Smooth muscle cell (in vitro differentiated cells): Measurements from ENCODE around the gene EPB41. TPM values are rescaled to one million over a fixed set of nuclear protein-coding genes. Genes with fewer than 3 reads are reported as not detected.
"Not testable (repeated sequence)": the region's sequence is repeated elsewhere in the genome, so short reads cannot be mapped to it uniquely, and the experiment has no call there.

ENCODE experiments used
- DNase-seq: peaks from one replicate; lab custom pipeline; 2025; ENCODE audit not compliant: unreplicated experiment; lab: John Stamatoyannopoulos, UW
- H2AFZ ChIP-seq: fragments of 200-600 bp; sonication (generic); 2 replicates; pipeline ENCODE4 v1.6.0; 2016; ENCODE audit warnings: antibody characterized with exemption, low read depth, mild to moderate bottlenecking
- H3F3A ChIP-seq: fragments of 200-600 bp; sonication (generic); 2 replicates; pipeline ENCODE4 v1.6.0; 2017; ENCODE audit warnings: antibody characterized with exemption, low read depth
- H3K27ac ChIP-seq: fragments of 200-600 bp; sonication (generic); 2 replicates; pipeline ENCODE4 v1.5.1; 2016; ENCODE audit warnings: low read depth, mild to moderate bottlenecking
- H3K27me3 ChIP-seq: fragments of 200-600 bp; sonication (generic); 2 replicates; pipeline ENCODE4 v1.6.1; 2016; ENCODE audit warnings: low read depth, mild to moderate bottlenecking
- H3K36me3 ChIP-seq: fragments of 200-600 bp; sonication (generic); 2 replicates; pipeline ENCODE4 v1.5.1; 2016; ENCODE audit warnings: low read depth
- H3K4me1 ChIP-seq: fragments of 200-600 bp; sonication (generic); 2 replicates; pipeline ENCODE4 v1.5.1; 2016; ENCODE audit warnings: low read depth
- H3K4me2 ChIP-seq: fragments of 200-600 bp; sonication (generic); 2 replicates; pipeline ENCODE4 v1.6.0; 2016; ENCODE audit warnings: mild to moderate bottlenecking
- H3K4me3 ChIP-seq: fragments of 200-600 bp; sonication (generic); 2 replicates; pipeline ENCODE4 v1.5.1; 2016; ENCODE audit warnings: mild to moderate bottlenecking
- H3K79me2 ChIP-seq: fragments of 200-600 bp; sonication (generic); 2 replicates; pipeline ENCODE4 v1.6.0; 2016; ENCODE audit warnings: low read depth, mild to moderate bottlenecking
- H3K9ac ChIP-seq: fragments of 200-600 bp; sonication (generic); 2 replicates; pipeline ENCODE4 v1.6.0; 2016; ENCODE audit warnings: low read depth
- H3K9me3 ChIP-seq: fragments of 200-600 bp; sonication (generic); replicated peaks from 2 replicates; pipeline ENCODE4 v1.5.1; 2016; ENCODE audit warnings: low read depth
- H4K20me1 ChIP-seq: fragments of 200-600 bp; sonication (generic); 2 replicates; pipeline ENCODE4 v1.6.0; 2016; ENCODE audit warnings: low read depth
- WGBS: methylation state at CpG from one replicate; pipeline ENCODE4 v1.1.7; 2016; ENCODE audit warnings: low lambda C conversion rate; 5-methylcytosine and 5-hydroxymethylcytosine counted together
- polyA plus RNA-seq: library from polyadenylated mRNA; unstranded; fragments of >200 nt; fragmentation: Nextera tagmentation; extraction: Ambion mirVana; gene quantifications from 2 replicates; pipeline ENCODE4 v1.2.1, GENCODE V29; 2016
- total RNA-seq: library from RNA; depleted of rRNA; stranded (reverse); fragments of >200 nt; gene quantifications from 2 replicates; pipeline ENCODE4 v1.2.3, GENCODE V29; 2014
- TF ChIP-seq, protein P1 (sequence below): fragments of 200-600 bp; sonication (generic); IDR thresholded peaks from 2 replicates; pipeline ENCODE4 v1.5.1; 2017; ENCODE audit warnings: borderline replicate concordance, mild to moderate bottlenecking, antibody characterized with exemption; ENCODE audit not compliant: insufficient read depth, poor library complexity, severe bottlenecking

Gene EPB41
- total and polyA plus RNA-seq, 2 experiments from 2014 or later = 4.7 to 20.2 TPM

DNA sequence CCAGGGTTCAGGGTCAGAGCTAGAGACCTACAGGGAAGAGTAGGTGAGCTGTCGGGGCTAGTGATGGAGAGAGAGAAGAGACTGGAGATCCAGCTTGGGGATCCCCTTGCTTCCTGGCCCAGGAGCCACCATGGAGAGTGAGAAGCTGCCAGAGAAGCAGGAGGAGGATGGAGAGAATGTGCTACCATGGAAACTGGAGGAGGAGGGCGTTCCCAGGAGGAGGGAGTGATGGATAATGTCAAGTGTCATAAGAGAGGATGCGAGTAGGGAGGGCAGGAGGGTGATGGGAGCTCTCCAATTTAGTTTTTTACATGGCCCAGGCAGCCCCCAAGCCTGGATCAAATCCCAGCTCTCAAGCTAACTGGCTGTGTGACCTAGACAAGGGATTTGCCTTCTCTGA, 46.5 kb upstream of the EPB41 start:
- TF ChIP-seq, protein P1, sequence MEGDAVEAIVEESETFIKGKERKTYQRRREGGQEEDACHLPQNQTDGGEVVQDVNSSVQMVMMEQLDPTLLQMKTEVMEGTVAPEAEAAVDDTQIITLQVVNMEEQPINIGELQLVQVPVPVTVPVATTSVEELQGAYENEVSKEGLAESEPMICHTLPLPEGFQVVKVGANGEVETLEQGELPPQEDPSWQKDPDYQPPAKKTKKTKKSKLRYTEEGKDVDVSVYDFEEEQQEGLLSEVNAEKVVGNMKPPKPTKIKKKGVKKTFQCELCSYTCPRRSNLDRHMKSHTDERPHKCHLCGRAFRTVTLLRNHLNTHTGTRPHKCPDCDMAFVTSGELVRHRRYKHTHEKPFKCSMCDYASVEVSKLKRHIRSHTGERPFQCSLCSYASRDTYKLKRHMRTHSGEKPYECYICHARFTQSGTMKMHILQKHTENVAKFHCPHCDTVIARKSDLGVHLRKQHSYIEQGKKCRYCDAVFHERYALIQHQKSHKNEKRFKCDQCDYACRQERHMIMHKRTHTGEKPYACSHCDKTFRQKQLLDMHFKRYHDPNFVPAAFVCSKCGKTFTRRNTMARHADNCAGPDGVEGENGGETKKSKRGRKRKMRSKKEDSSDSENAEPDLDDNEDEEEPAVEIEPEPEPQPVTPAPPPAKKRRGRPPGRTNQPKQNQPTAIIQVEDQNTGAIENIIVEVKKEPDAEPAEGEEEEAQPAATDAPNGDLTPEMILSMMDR = no peak
- DNase-seq = no peak
- Histone ChIP-seq H3K4me2 (no peak overlapping the region), H3K9me3 (no peaks in the 10 kb centered on the region), H3K4me3 (no peak overlapping the region), H3K9ac (no peak overlapping the region), H2AFZ (no peak overlapping the region), H3K27me3 (no peaks in the 10 kb centered on the region), H3K36me3 (no peaks in the 10 kb centered on the region), H3F3A (no peaks in the 10 kb centered on the region), H3K27ac (no peak overlapping the region), H3K4me1 (peaks cover 11% of the 10 kb centered on the region), H4K20me1 (no peaks in the 10 kb centered on the region), H3K79me2 (no peaks in the 10 kb centered on the region)
- WGBS = 93% methylated on average over 3 of the region's 3 CpGs

DNA sequence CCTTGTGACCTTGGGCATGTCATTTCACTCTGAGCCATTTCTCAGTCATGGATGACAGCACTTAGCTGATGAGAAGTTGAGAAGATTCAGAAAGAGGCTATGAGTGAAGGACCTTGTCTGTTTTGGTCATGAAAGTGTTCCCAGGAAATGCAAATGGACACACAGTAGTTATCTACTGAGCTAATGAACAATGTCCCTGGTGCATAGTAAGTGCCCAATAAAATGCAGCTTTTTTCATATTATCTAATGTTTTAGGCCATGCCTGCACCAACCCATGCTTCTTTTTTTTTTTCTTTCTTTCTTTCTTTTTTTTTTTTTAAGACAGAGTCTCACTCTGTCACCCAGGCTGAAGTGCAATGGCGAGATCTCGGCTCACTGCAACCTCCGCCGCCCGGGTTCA, 44.4 kb upstream of the EPB41 start:
- Histone ChIP-seq H3K4me1 (peaks cover 7% of the 10 kb centered on the region), H3K9me3 (no peaks in the 10 kb centered on the region), H4K20me1 (no peaks in the 10 kb centered on the region), H3K9ac (no peak overlapping the region), H3K79me2 (no peaks in the 10 kb centered on the region), H3K27me3 (no peaks in the 10 kb centered on the region), H2AFZ (no peak overlapping the region), H3K27ac (no peak overlapping the region), H3K4me2 (no peak overlapping the region), H3F3A (no peaks in the 10 kb centered on the region), H3K4me3 (no peak overlapping the region), H3K36me3 (no peaks in the 10 kb centered on the region)
- no peak for DNase-seq
- 95% methylated on average over 5 of the region's 5 CpGs for WGBS
- TF ChIP-seq, protein P1 = no peak

DNA sequence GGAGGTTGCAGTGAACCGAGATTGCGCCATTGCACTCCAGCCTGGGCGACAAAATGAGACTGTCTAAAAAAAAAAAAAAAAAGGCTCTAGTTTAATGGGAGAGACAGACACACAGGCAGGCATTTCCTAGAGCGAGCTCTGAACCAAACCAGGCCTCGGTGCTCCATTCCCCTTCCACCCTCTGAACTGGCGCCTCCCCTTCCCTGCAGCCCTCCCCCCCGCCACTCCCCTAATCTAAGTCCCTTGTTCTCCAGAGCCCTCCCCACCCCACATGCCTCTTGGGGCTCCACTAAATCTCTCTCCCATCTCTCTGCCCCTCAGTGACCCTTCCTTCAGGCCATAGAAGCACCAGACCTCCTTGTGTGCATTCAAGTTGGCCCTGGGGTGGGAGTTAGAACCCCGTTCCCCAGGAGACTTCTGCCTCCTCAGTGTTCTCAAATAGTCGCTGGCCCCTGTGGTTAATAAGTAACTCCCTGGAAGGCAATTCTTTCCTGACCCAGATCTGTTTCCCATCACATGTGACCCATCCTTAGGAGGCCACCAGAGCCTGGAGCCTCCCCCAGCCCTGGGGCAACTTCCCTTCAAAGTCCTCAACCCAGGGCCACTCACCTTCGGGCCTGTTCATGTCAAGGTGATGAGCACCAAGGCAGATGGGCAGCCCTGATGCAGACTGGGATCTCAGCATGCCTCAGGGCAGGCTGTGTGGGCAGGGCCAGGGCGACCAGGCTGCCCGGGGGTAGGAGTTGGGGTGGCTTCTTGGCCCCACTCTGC, 42.6 kb upstream of the EPB41 start:
- DNase-seq = no peak
- no peak overlapping the region for H3K4me2 ChIP-seq
- no peaks in the 10 kb centered on the region for H3K36me3 ChIP-seq
- no peaks in the 10 kb centered on the region for H3K27me3 ChIP-seq
- H3K4me1 ChIP-seq = no peaks in the 10 kb centered on the region
- H3K4me3 ChIP-seq = no peak overlapping the region
- no peak overlapping the region for H2AFZ ChIP-seq
- TF ChIP-seq, protein P1 = no peak
- no peak overlapping the region for H3K27ac ChIP-seq
- no peaks in the 10 kb centered on the region for H3K9me3 ChIP-seq
- no peaks in the 10 kb centered on the region for H4K20me1 ChIP-seq
- WGBS = 68% methylated on average over 11 of the region's 12 CpGs
- H3K79me2 ChIP-seq = no peaks in the 10 kb centered on the region
- no peak overlapping the region for H3K9ac ChIP-seq
- H3F3A ChIP-seq = no peaks in the 10 kb centered on the region

DNA sequence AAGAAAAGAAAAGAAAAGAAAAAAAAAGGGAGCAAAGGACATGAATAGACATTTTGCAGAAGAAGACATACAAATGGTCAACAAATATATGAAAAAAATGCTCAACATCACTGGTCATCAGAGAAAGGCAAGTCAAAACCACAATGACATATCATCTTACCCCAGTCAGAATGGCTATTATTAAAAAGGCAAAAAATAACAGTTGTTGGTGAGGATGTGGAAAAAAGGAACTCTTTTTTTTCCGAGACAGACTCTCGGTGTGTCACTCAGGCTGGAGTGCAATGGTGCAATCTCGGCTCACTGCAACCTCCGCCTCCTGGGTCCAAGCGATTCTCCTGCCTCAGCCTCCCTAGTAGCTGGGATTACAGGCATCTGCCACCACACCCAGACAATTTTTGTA, 39.2 kb upstream of the EPB41 start:
- H4K20me1 ChIP-seq, H3F3A ChIP-seq, H3K27ac ChIP-seq: not testable (repeated sequence)

More for the DNA sequence above, 39.2 kb upstream of the EPB41 start:
- WGBS = 97% methylated on average over 5 of the region's 5 CpGs
- not testable (repeated sequence) for H2AFZ ChIP-seq, H3K36me3 ChIP-seq, H3K79me2 ChIP-seq, H3K4me2 ChIP-seq, H3K9me3 ChIP-seq, H3K4me1 ChIP-seq, H3K9ac ChIP-seq, H3K4me3 ChIP-seq, DNase-seq, H3K27me3 ChIP-seq
